Tibial nerve (tissue), 4 donors: Measurements from ENCODE around the gene PIR.

Source experiments
- EP300 ChIP-seq, 2 donors: sonication (generic); formaldehyde crosslinking; IDR thresholded peaks; one replicate each; pipeline ENCODE4 v1.6.1; 2017; ENCODE audit warnings: antibody characterized with exemption in 2 of 2, mild to moderate bottlenecking in 1 of 2
- POLR2A ChIP-seq, 2 donors: fragments of 450-650 bp; IDR thresholded peaks; one replicate each; pipeline ENCODE4 v1.6.1; 2017; ENCODE audit warnings: antibody characterized with exemption in 2 of 2, mild to moderate bottlenecking in 2 of 2, moderate library complexity in 2 of 2
- TF ChIP-seq, protein P1 (sequence below), 5 experiments: fragments of 200-600 bp in 3 of 5; fragments of 450-650 bp in 2 of 5; sonication (generic) in 3 of 5; IDR thresholded peaks; one replicate each; pipeline ENCODE4 v1.5.1; 2016 to 2019; ENCODE audit warnings: antibody characterized with exemption in 5 of 5, mild to moderate bottlenecking in 3 of 5, moderate library complexity in 2 of 5

- TF ChIP-seq, protein P1, sequence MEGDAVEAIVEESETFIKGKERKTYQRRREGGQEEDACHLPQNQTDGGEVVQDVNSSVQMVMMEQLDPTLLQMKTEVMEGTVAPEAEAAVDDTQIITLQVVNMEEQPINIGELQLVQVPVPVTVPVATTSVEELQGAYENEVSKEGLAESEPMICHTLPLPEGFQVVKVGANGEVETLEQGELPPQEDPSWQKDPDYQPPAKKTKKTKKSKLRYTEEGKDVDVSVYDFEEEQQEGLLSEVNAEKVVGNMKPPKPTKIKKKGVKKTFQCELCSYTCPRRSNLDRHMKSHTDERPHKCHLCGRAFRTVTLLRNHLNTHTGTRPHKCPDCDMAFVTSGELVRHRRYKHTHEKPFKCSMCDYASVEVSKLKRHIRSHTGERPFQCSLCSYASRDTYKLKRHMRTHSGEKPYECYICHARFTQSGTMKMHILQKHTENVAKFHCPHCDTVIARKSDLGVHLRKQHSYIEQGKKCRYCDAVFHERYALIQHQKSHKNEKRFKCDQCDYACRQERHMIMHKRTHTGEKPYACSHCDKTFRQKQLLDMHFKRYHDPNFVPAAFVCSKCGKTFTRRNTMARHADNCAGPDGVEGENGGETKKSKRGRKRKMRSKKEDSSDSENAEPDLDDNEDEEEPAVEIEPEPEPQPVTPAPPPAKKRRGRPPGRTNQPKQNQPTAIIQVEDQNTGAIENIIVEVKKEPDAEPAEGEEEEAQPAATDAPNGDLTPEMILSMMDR (IDR thresholded peaks at IDR 0.05) = peak in 4 of 5 experiments; percentile 25 to 54 (median 34)
- TF ChIP-seq POLR2A (IDR thresholded peaks at IDR 0.05) (peak in 1 of 2 donors; percentile 48), EP300 (IDR thresholded peaks at IDR 0.05) (no peak)
Observed at GRCh38 chrX:15493118-15493962, at the start of gene PIR.
